ENCODE measurements around the gene FBXO8. TPM values are rescaled to one million over a fixed set of nuclear protein-coding genes. Genes with fewer than 3 reads are reported as not detected.

Gene FBXO8, protein sequence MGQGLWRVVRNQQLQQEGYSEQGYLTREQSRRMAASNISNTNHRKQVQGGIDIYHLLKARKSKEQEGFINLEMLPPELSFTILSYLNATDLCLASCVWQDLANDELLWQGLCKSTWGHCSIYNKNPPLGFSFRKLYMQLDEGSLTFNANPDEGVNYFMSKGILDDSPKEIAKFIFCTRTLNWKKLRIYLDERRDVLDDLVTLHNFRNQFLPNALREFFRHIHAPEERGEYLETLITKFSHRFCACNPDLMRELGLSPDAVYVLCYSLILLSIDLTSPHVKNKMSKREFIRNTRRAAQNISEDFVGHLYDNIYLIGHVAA
- total RNA-seq: 10 to 100 TPM; 16.2 to 17.4 TPM

DNA sequence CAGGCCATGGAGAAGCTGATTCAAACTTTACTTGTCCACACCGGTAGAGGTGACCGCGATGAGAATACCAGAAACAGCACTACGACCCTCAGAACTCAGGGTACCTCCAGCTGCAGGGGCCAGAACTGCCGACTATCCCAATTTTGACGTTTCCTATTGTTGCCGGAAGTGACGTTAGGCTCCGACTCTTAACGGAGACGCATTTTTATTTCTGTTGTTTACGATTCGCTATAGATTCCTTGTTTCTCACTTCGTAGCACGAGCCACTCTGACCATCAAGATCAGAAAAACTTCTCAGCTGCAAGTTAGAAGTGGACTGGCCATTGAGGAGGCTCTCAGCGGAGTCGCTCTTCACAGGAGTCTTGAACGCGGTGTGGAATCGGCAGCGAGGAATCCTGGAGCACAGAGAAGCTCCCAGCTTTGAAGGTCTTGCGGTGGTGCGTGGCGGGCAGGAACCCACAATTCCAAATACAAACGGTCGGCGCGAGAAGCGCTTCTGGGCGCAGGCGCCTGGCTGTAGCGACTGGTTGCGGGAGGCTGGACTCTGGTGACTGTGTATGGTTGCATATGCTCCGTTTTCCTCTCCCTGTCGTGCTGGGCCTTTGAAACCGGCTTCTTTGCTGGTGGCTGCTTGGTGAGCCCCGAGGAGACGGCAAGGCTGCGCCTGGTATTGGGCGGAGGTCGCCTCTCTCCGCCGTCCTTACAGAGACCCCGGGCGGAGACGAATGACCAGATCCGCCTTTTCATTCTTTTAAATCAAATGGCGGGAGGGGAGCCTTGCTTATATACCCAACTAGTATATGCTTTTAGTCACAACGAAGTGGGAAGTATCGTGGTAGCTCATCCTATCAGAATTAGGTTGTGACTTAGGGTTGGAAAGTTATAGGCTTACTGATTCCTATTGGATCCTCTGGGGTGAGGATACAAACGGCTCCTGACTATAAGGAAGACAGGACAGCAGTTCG, at the start of gene FBXO8, which contains the start of gene CEP44:
FBXO8 (minus strand) TSS at position 161 of the 965 bp plus-strand sequence. CDS start 20,575 bp downstream, outside the sequence.
CEP44 (plus strand) TSS at position 405 of the 965 bp plus-strand sequence. CDS start 15,211 bp downstream, outside the sequence.
- Mint-ChIP-seq H3K4me1 (peaks cover 54% of the 10 kb centered on the region), H3K36me3 (peaks cover 22% of the 10 kb centered on the region), H3K27ac (peak within 1 kb of the TSS; percentile 100), H3K27me3 (no peaks in the 10 kb centered on the region), H3K9me3 (peaks cover 4% of the 10 kb centered on the region), H3K4me3 (peak within 1 kb of the TSS; percentile 98)
- peak; percentile 60 for DNase-seq

DNA sequence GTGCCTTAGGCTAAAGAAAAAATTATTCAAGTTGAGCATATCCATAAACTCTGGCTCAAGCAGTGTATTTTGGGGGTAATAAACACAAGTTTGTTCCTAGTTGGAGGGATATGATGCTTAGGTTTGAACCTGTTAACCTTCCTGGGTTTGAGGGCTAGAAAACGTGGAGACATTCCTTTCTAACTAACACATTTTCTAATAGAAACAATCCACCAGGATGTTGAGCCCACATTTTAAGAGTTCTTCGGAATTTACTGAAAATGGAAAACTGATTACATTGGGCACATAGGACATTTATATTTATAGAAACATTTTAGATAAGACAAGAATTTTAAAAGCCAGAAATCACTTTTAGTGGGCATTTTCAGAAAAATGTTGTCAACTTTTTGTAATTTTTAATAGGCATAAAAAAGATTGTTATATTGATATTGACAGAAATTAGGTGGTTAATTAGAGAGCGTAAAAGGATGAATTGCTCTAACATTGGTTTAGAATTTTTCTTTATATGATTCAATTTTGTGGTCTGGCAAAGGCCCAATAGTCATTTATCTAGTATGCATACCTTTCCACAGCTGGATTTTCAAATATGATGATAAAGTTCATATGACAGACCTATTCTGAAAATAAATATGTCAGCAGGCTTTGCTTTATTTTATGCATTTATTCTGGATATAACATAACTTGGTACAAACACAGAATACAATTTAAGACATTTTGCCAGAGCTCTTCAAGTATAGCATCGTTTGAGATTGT, 49.5 kb upstream of the FBXO8 start:
- Mint-ChIP-seq H3K27ac (no peak overlapping the region), H3K36me3 (peaks cover 4% of the 10 kb centered on the region), H3K4me3 (no peak overlapping the region), H3K9me3 (no peaks in the 10 kb centered on the region), H3K27me3 (no peaks in the 10 kb centered on the region), H3K4me1 (no peaks in the 10 kb centered on the region)
- no peak for DNase-seq

DNA sequence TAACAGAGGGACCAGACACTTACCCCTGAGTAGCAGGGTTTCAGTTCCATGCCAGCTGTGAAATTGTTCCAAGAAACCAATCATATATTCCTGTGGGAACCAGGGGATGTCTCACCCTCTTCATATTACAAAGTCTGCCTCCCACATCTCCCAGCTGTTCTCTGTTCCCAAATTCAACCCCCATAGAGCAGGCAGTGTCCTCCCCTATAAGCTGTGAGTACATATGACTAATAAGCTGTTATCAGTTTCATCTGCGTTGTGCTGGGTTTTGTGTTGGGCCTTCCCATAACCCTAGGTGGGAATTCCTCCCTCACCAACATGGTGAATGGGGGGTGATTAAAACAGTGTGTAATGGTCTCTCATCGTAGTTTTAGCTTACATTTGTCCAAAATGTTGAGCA, 41.3 kb upstream of the FBXO8 start:
- H3K4me1 Mint-ChIP-seq: no peaks in the 10 kb centered on the region
- no peaks in the 10 kb centered on the region for H3K36me3 Mint-ChIP-seq
- DNase-seq: no peak

DNA sequence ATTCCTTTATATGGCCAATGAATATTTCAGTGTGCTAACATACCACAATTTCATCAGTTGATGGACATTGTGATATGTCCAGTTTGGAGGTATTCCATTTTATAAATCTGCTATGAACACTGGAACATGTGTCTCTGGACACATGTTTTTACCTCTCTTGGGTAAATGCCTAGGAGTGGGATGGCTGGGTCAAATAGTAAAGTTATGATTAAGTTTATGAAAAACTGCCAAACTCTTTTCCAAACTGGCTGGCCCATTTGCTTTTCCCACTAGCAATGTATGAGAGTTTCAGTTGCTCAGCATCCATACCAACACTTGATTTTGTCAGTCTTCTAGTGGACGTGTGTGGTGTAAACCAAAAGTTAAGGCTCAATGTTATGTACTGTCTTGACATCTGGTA, 40.8 kb upstream of the FBXO8 start:
- no peaks in the 10 kb centered on the region for H3K9me3 Mint-ChIP-seq
- H3K27ac Mint-ChIP-seq: no peak overlapping the region
- H3K4me1 Mint-ChIP-seq: no peaks in the 10 kb centered on the region
- DNase-seq: no peak
- no peaks in the 10 kb centered on the region for H3K27me3 Mint-ChIP-seq
- no peak overlapping the region for H3K4me3 Mint-ChIP-seq
- no peaks in the 10 kb centered on the region for H3K36me3 Mint-ChIP-seq

More for the DNA sequence above, 41.3 kb upstream of the FBXO8 start:
- H3K27me3 Mint-ChIP-seq: no peaks in the 10 kb centered on the region
- H3K27ac Mint-ChIP-seq: no peak overlapping the region
- no peak overlapping the region for H3K4me3 Mint-ChIP-seq
- H3K9me3 Mint-ChIP-seq: no peaks in the 10 kb centered on the region

DNA sequence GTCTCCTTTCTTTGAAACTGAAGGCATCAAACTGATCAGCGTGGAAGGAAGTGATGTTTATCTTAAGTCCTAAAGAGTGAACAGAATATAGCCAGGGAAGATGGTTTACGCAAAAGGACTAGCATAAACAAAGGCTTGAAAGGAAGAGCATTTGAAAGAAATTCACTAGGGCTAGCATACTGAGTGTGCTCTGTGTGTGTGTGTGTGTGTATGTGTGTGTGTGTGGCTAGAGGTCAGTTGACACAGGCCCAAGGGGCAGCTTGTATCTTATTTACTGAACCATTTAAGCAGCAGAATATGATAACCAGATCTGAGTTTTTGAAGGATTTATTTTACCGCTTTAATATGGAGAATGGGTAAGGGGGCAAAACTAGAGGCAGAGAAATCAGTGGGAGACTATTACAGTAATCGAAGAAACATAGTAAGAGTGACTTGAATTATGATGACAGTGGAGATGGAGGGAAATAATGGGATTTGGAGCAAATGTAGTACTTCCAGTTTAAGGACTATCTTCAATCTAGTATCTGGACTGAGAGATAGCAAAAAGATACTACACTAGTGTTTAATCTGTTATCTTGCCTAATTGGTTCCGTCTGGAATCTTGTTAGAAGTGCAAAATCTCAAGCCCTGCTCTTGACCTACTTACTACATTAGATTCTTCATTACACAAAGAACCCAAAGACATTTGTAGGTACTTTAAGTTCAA, 37.2 kb upstream of the FBXO8 start:
- H3K27me3 Mint-ChIP-seq: no peaks in the 10 kb centered on the region
- no peak overlapping the region for H3K27ac Mint-ChIP-seq
- H3K4me3 Mint-ChIP-seq: no peak overlapping the region
- DNase-seq: no peak
- H3K4me1 Mint-ChIP-seq: no peaks in the 10 kb centered on the region
- no peaks in the 10 kb centered on the region for H3K36me3 Mint-ChIP-seq
- no peaks in the 10 kb centered on the region for H3K9me3 Mint-ChIP-seq

GRCh38 chr4:174318829-174319764, 35.6 kb upstream of the FBXO8 start:
- no peak overlapping the region for H3K4me3 Mint-ChIP-seq
- no peaks in the 10 kb centered on the region for H3K9me3 Mint-ChIP-seq
- H3K27me3 Mint-ChIP-seq: no peaks in the 10 kb centered on the region
- no peak overlapping the region for H3K27ac Mint-ChIP-seq
- no peaks in the 10 kb centered on the region for H3K4me1 Mint-ChIP-seq
- no peak for DNase-seq
- H3K36me3 Mint-ChIP-seq: no peaks in the 10 kb centered on the region

DNA sequence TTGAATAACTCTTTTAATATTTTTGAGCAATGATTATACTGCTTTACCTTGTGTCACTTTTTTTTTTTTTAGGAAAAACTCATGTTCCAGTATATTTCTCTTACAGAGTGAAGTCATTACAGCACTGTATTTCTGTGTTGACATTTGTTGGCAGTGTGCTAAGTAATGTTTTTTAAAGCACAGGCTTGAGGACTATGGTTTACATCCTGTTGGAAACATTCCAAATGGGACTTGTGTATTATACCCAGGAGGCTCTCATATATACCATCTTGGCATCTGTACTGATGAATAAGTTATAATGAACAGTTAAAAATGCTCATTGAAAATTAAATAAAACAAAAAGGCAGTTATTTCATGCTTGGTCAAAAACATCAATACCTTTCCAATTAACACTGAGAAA, 34.1 kb upstream of the FBXO8 start:
- peaks cover 2% of the 10 kb centered on the region for H3K36me3 Mint-ChIP-seq
- no peak overlapping the region for H3K4me3 Mint-ChIP-seq
- peaks cover 3% of the 10 kb centered on the region for H3K4me1 Mint-ChIP-seq

GRCh38 chr4:174316954-174317353, 33.5 kb upstream of the FBXO8 start:
- Mint-ChIP-seq H3K9me3 (no peaks in the 10 kb centered on the region), H3K27ac (no peak overlapping the region), H3K4me3 (no peak overlapping the region), H3K4me1 (peaks cover 3% of the 10 kb centered on the region), H3K36me3 (peaks cover 2% of the 10 kb centered on the region), H3K27me3 (no peaks in the 10 kb centered on the region)
- no peak for DNase-seq

More for the DNA sequence above, 34.1 kb upstream of the FBXO8 start:
- Mint-ChIP-seq H3K9me3 (no peaks in the 10 kb centered on the region), H3K27ac (no peak overlapping the region), H3K27me3 (no peaks in the 10 kb centered on the region)
- DNase-seq: no peak

- DNase-seq: no peak
- peaks cover 2% of the 10 kb centered on the region for H3K36me3 Mint-ChIP-seq
- H3K4me3 Mint-ChIP-seq: no peak overlapping the region
- H3K27ac Mint-ChIP-seq: no peak overlapping the region
- H3K9me3 Mint-ChIP-seq: no peaks in the 10 kb centered on the region
- H3K27me3 Mint-ChIP-seq: no peaks in the 10 kb centered on the region
- H3K4me1 Mint-ChIP-seq: peaks cover 3% of the 10 kb centered on the region
Measured at GRCh38 chr4:174316546-174316945, 33.1 kb upstream of the FBXO8 start.

DNA sequence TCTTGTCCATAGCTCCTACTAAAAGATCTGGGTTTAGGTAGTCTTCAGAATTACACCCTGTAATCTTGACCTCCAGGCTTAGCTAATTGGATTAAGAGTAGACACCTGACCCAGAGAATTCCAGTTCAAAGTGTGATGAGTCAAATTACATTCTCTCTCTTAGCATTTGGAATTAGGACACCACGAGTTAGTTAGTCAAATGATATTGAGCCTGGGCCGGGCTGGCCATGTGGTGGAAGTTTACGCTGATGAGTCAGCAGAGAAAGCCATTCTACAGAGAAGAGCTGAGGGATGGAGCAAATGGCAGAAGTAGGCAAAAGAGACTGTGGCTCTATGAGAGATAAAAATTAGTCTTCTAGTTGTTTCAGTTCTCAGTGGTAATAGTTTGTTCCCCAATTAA, 31.3 kb upstream of the FBXO8 start:
- Mint-ChIP-seq H3K9me3 (no peaks in the 10 kb centered on the region), H3K27me3 (no peaks in the 10 kb centered on the region), H3K36me3 (peaks cover 2% of the 10 kb centered on the region), H3K27ac (no peak overlapping the region), H3K4me1 (peaks cover 3% of the 10 kb centered on the region), H3K4me3 (no peak overlapping the region)
- no peak for DNase-seq

GRCh38 chr4:174314274-174314673, 30.8 kb upstream of the FBXO8 start:
- Mint-ChIP-seq H3K27me3 (no peaks in the 10 kb centered on the region), H3K9me3 (no peaks in the 10 kb centered on the region), H3K36me3 (peaks cover 3% of the 10 kb centered on the region), H3K4me1 (peaks cover 3% of the 10 kb centered on the region), H3K4me3 (no peak overlapping the region), H3K27ac (no peak overlapping the region)
- no peak for DNase-seq

- DNase-seq: no peak
- H3K27me3 Mint-ChIP-seq: no peaks in the 10 kb centered on the region
- no peak overlapping the region for H3K4me3 Mint-ChIP-seq
- H3K27ac Mint-ChIP-seq: no peak overlapping the region
- H3K9me3 Mint-ChIP-seq: no peaks in the 10 kb centered on the region
- H3K36me3 Mint-ChIP-seq: peaks cover 6% of the 10 kb centered on the region
- H3K4me1 Mint-ChIP-seq: peaks cover 3% of the 10 kb centered on the region
Measured at GRCh38 chr4:174312993-174313392, 29.5 kb upstream of the FBXO8 start.

GRCh38 chr4:174307694-174308093, 24.2 kb upstream of the FBXO8 start:
- peaks cover 9% of the 10 kb centered on the region for H3K36me3 Mint-ChIP-seq
- H3K9me3 Mint-ChIP-seq: no peaks in the 10 kb centered on the region

More at GRCh38 chr4:174307694-174308093, 24.2 kb upstream of the FBXO8 start:
- no peaks in the 10 kb centered on the region for H3K4me1 Mint-ChIP-seq
- no peak for DNase-seq
- no peaks in the 10 kb centered on the region for H3K27me3 Mint-ChIP-seq
- H3K27ac Mint-ChIP-seq: no peak overlapping the region
- no peak overlapping the region for H3K4me3 Mint-ChIP-seq
